ENCODE measurements around the gene PPARD.
"Not testable (repeated sequence)": the region's sequence is repeated elsewhere in the genome, so short reads cannot be mapped to it uniquely, and the experiment has no call there.

The PPARD gene

DNA sequence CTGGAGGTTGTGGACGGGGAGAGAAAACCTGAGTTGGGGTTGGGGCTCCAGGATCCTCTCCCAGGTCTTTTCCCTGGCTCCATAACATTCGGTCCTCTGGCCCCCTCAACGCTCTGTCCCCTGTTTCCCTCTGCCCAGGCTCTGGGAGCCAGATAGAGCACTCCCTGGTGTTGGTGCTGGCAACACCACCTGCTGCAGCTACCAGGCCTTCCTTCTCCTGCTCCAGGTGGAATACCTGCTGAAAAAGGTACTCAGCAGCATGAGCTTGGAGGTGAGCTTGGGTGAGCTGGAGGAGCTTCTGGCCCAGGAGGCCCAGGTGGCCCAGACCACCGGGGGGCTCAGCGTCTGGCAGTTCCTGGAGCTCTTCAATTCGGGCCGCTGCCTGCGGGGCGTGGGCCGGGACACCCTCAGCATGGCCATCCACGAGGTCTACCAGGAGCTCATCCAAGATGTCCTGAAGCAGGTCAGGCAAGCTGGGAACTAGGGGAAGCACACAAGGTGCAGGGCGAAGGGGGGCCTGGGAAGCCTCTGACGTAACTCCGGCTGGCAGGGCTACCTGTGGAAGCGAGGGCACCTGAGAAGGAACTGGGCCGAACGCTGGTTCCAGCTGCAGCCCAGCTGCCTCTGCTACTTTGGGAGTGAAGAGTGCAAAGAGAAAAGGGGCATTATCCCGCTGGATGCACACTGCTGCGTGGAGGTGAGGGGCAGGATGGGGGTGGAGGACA, 30.1 kb upstream of the PPARD start:
- no peak for DNase-seq (ENCODE audit: low read depth)

DNA sequence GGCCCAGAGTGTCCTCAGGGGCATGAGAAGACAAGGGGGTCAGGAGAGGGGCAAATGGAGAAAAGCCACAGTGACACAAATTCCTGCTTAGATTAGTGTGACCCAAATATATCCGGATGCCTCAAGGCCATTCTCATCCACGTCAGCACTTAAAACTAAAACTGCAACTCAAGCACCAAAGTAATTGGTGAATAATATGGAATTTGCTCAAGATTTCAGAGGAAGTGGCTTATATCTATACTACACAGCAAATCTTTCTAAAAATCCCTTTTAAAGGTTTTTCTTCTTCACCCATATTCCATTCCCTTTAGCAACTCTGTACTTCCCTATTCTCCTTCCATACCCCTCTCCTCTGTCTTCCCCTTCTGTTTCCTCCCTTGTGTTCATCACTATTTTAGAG, 29.6 kb upstream of the PPARD start:
- DNase-seq (ENCODE audit: low read depth), result no peak

DNA sequence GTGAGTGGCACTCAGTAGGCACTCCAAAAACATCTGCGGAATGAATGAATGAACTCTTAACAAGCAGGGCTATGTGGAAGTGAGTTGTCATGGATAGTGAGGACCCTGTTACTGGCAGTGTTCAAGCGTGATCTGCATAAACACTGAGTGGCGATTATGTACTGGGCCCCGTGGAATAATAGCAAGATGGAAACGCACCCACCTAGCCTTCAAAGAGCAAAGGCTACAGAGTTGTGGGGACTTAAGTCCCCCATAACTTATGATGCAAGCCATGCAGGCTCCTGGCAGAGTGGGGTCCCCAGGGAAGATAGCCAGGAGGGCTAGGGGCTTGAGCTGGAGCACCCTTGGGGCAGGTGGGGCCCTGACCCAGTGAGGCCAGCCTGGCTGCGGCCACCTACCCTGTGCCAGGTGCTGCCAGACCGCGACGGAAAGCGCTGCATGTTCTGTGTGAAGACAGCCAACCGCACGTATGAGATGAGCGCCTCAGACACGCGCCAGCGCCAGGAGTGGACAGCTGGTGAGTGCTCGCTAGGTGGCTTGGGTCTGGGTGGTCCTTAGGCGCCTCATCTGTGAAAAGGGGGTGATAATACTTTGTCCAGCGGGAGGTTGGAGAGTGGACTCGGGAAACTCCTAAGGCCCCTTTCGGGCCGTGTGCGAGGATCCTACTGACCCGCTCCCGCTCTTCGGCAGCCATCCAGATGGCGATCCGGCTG, 24.7 kb upstream of the PPARD start:
- no peak for DNase-seq (ENCODE audit: low read depth)

DNA sequence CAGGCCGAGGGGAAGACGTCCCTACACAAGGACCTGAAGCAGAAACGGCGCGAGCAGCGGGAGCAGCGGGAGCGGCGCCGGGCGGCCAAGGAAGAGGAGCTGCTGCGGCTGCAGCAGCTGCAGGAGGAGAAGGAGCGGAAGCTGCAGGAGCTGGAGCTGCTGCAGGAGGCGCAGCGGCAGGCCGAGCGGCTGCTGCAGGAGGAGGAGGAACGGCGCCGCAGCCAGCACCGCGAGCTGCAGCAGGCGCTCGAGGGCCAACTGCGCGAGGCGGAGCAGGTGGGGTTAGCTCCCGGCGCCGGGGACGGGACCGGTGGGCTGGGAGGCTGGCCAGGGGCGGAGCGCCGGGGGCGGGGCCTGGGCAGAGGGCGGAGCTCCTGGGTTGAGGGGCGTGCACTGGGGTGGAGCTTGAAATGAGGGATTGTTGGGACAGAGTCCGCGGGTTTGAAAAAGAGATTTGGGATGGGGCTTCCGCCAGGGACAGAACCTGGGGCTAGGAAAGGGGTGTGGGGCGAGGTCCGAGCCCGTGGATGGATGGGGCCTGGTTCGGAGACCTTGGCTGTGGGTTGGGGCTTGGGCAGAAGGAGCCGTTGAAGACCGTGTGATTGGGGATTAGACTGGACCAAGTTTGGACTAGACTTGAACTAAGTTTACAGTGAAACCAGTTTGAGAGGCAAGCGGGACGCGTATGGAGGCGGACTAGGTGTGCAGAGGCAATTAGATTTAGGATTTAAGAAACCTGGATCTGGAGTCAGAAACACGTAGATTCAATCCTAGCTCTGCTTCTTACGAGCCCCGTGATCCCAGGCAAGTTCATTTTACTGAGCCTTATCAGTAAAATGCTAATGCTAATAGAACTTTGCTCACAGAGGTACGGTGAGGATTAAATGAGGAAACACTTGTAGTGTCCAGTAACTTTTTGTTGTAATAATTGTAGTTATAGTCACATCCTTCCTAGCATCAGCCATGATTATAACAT, 23.9 kb upstream of the PPARD start:
- DNase-seq (ENCODE audit: low read depth), result peak; percentile 68

DNA sequence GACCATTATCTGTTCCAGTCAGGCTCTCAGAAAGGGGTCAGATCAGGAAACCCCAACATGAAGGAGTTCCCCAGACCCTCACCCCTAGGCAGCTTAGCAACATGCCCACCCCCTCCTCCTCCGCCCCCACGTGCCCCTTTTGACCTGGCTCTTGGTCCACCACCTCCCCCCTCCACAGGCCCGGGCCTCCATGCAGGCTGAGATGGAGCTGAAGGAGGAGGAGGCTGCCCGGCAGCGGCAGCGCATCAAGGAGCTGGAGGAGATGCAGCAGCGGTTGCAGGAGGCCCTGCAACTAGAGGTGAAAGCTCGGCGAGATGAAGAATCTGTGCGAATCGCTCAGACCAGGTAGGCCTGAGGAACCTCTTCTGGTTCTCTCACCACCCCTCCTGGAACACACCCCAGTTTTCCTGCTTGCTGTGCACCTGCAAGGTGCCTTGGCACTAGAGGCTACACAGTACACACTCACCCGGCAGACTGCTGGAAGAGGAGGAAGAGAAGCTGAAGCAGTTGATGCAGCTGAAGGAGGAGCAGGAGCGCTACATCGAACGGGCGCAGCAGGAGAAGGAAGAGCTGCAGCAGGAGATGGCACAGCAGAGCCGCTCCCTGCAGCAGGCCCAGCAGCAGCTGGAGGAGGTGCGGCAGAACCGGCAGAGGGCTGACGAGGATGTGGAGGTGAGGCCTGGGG, 22.9 kb upstream of the PPARD start:
- no peak for DNase-seq (ENCODE audit: low read depth)

DNA sequence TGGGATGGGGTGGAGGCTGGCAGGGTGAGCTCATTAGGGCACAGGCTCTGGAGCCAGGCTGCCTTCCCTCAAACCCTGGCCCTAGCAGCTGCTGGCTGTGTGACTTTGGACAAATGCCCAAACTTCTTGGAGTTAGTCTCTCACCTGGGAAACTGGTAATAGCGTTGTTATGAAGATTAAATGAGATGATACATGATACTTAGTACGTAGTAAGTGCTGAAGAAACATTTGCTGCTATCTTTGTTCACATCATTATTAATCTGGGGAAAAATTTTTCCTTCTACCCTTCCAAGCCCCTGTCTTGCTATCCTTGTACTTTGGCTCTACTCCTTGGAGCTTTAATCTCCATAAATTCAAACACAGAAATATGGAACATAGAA, 22.3 kb upstream of the PPARD start:
- no peak for DNase-seq (ENCODE audit: low read depth)

DNA sequence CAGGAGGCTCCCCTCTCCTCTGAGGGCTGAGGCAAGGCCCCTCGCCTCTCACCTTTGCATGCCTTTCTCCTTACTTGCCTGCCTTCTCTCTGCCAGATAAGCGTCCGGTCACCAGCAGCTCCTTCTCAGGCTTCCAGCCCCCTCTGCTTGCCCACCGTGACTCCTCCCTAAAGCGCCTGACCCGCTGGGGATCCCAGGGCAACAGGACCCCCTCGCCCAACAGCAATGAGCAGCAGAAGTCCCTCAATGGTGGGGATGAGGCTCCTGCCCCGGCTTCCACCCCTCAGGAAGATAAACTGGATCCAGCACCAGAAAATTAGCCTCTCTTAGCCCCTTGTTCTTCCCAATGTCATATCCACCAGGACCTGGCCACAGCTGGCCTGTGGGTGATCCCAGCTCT, 21.3 kb upstream of the PPARD start:
- no peak for DNase-seq (ENCODE audit: low read depth)

DNA sequence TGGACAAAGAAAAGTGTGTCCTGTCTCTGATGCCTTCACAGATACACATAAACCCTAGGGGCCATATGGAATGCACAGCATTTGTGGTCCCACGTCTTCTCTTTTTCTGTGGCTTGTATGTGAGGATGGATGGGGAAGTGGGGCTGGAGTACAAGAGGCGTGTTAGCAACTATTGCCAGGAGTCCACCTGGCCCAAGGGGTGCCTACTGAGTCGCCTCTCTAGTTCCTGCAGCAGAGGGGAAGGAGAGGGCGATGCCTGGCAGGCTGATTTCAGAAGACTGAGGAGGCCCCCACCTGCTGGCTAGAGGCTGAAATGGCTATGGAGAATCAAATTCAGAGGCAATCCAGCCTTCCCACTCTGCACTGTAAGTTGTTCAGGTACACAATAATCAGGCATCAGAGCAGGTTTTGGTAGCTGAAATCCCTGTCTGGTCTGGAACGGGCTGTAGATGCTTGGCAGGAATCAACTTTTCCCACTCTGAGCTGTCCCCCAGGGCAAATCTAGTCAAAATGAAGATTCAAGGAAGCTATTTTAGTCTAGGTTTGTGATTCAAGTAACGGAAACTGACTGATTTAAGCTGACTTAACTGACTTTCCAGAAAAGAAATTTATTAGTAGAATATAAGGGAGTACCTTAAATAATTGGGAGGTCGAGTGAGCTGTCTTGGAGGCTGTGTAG, 14.9 kb upstream of the PPARD start:
- DNase-seq (ENCODE audit: low read depth), result no peak

DNA sequence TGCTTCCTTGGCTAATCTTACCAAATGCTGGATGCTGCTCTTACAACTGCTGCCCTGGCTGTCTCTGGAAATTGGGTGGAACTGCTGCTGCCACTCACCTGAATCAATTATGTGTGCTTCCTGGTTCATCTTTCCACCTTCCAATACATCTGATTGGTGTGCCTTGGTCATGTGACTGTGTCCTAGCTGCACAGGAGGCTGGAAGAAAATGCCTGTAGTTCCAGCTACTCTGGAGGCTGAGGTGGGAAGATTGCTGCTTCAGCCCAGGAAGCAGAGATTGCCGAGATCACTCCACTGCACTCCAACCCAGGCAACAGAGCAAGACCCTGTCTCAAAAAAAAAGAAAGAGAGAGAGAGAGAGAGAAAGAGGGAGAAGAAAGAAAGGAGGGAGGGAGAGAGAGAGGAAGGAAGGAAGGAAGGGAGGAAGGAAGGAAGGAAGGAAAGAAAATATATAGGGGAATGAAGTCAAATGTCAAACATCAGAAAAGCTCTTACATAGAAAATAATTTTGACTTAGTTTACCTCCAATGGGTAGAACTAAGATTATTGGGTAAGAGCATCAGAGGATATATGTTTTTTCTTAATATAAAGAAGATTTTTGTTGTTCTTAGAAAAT, 14.1 kb upstream of the PPARD start:
- no peak for DNase-seq (ENCODE audit: low read depth)

DNA sequence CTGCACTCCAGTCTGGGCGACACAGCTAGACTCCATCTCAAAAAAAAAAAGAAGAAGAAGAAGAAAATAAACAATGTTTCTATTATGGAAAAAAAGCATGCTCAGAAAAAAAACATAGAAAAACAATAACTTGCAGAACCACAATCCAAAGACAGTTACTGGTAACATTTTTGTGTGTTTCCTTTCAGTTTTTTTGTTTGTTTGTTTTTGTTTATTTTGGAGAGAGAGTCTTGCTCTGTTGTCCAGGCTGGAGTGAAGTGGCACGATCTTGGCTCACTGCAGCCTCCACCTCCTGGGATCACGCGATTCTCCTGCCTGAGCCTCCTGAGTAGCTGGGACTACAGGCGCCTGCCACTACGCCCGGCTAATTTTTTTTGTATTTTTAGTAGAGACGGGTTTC, 13.4 kb upstream of the PPARD start:
- not testable (repeated sequence) for DNase-seq (ENCODE audit: low read depth)

DNA sequence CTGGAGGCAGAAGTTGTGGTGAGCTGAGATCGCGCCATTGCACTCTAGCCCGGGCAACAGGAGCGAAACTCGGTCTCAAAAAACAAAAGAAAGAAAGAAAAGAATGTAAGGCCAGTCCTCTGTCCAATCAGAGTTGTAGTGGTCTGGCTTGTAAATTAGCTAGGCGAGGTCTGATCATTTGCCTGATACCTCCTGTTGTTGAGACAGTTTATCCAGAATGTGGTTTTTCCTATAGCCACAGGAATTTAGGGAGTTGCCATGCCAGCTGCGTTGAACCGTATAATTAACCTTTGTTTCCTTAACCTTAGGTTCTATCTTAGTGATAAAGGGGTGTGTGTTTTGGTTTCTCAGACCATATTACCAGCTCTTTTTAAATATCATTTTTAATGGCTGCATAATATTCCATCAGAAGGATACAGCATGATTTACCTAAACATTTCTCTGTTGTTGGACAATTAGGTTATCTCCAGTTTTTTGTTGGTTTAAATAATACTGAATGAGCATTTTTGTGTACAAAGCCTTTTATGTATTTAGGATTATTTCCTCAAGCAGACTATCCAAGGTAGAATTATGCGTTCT, 11.7 kb upstream of the PPARD start:
- DNase-seq (ENCODE audit: low read depth), result no peak

DNA sequence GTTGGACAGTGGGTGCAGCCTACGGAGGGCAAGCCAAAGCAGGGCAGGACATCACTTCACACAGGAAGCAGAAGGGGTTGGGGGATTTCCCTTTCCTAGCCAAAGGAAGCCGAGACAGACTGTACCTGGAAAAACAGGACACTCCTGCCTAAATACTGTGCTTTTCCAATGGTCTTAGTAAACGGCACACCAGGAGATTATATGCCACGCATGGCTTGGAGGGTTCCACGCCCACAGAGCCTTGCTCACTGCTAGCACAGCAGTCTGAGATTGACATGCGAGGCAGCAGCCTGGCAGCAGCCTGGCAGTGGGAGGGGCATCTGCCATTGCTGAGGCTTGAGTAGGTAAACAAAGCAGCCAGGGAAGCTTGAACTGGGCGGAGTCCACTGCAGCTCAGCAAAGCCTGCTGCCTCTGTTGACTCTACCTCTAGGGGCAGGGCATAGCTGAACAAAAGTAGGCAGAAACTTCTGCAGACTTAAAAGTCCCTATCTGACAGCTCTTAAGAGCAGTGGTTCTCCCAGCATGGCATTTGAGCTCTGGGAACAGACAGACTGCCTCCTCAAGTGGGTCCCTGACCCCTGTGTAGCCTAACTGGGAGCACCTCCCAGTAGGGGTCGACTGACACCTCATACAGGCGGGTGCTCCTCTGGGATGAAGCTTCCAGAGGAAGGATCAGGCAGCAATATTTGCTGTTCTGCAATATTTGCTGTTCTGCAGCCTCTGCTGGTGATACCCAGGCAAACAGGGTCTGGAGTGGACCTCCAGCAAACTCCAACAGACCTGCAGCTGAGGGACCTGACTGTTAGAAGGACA, 10.1 kb upstream of the PPARD start:
- not testable (repeated sequence) for DNase-seq (ENCODE audit: low read depth)

DNA sequence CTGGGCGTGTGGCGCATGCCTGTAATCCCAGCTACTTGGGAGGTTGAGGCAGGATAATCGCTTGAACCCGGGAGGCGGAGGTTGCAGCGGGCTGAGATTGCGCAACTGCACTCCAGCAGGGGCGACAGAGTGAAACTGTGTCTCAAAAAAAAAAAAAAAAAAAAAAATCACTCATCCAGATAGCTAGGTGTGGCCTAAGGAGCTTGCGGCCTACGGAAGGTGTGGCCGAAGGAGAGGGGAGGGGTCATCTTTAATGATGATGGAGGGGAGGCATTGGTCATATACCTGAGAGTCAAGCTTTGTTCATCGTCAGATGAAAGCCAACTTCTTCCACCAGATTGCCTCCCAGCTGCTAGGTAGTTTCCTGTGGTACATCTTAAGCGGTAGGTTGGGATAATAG, 801 bp upstream of the PPARD start:
- no peak for DNase-seq (ENCODE audit: low read depth)

DNA sequence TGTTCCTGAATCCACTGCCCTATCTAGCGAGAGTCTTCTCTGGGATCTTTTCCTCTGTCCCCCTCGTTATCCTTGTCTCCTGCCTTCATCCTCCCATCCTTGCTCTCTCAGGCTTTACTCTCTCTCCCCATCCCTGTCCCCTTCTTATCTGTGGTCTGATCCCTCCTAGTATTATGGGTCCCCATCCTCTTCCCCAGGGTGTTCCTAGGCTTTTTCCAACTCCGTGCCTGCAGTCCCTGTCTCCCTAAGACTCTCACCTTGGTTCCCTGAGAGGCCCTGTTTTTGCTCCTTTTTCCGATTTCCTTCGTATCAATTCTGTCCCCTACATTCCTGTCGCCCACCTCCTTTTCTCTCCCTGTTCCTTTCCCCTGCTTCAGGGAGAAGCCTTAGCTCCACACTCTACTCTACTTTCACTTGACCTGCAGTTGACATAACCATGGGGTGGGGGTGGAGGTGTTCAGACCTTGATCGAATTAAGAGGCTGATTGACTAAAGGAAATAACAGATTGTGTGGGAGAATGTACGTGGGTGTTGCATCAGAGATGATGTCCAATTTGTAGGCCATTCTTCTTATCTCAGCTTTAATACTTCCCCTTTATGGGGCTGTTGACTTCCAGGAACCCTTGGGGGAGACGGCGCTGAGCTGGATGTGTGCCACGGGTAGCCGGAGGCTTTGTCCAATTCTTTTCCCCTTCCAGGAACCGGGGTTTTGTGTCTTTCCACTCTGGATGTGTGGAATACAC, 905 bp downstream of the PPARD start:
- DNase-seq (ENCODE audit: low read depth), result no peak

DNA sequence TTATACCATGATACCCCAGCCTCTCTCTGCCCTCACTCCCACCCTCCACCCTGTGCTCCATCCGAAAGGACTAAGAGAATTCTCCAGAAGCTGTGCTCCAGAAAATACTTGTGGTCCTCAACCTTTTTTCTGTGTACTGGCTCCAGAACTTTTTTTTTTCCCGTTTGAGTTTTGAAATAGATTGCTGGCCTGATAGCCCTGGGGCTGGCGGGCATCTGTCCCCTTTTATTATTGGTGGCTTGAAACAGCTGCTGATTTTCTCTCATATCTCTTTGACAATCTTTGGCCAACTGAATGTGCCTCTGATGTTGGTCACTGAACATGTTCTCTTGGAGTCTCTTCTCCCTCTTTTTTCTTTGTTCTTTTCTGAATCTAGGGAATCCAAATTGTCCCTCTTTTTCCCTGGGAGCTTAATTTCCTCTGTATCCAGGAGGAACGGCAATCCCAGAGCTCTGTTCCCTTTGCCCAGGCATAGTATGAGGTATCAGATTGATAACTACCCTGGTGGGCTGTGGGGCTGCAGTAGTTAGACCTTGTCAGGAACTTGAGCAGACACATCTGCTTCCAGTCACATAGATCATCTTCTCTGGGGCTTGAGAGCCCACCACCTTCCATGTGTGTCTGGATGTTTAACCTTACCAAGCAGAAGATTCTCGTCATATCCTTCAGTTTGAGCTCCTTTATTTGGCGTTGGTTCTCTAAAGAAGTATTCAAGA, 1.6 kb downstream of the PPARD start:
- no peak for DNase-seq (ENCODE audit: low read depth)

DNA sequence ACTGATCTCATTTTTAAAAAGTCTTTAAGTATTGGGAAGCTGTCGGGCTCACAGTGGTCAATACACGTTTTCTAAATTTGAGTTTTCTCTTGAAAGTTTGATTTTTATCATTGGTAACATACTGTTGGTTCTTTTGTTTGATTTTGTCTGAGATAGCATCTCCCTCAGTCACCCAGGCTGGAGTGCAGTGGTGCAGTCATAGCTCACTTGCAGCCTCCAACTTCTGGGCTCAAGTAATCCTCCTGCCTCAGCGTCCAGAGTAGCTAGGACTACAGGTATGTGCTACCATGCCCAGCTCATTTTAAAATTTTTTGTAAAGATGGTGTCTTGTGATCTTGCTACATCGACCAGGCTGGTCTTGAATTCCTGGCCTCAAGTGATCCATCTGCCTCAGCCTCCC, 9.1 kb downstream of the PPARD start:
- no peak for DNase-seq (ENCODE audit: low read depth)

DNA sequence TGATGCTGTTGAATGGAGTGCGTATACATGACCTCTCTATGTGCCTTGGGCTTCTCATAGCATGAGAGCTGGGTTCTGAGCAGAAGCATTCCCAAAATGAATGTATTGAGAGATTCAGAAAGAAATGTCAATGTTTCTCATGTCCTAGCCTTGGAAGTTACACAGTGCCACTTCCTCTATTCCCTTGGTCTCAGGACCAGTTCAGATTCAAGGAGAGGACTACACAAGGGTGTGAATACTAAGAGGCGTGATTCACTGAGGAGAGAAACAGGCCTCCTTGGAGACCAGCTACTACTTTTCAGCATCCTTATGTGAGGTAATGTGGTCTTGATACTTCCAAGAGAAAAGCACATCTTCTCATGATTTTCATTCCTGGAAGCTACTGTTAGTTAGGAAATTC, 10.4 kb downstream of the PPARD start:
- DNase-seq (ENCODE audit: low read depth), result no peak

DNA sequence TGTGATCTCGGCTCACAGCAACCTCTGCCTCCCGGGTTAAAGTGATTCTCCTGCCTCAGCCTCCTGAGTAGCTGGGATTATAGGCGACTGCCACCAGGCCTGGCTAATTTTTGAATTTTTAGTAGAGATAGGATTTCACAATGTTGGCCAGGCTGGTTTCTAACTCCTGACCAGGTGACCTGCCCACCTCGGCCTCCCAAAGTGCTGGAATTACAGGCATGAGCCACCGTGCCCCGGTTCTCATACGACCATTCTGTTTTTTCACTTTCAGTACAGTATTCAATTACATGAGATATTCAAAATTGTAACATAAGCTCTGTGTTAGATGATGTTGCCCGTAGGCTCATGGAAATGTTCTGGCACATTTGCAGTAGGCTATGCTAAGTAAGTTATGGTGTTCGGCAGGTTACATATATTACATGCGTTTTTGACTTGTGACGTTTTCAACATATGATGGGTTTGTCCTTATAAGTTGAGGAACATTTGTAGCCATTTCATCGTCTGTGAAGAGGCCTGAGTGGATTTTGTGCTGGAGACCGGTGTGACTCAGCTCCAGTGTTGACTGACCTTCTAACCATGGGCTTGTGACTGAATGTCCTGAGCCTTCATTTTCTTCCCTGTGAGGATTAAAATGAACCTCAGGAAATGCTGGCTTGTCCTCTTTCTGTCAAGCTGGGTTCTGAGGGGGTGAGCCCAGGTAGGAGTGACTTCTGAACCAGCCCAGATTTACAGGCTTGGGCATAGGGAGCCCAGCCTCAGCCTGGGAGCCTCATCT, 12.2 kb downstream of the PPARD start:
- no peak for DNase-seq (ENCODE audit: low read depth)

Data from HS-27A (cell line).